ENCODE measurements around the gene CYP3A4. TPM values are rescaled to one million over a fixed set of nuclear protein-coding genes. Genes with fewer than 3 reads are reported as not detected.
"Not testable (repeated sequence)": the region's sequence is repeated elsewhere in the genome, so short reads cannot be mapped to it uniquely, and the experiment has no call there.

CYP3A4 gene
- total RNA-seq, 1 donor from 2014 or later: not detected

- DNase-seq (ENCODE audit: low read depth, low spot score): no peak
Observed at GRCh38 chr7:99752356-99752755, 31.6 kb downstream of the CYP3A4 start.

GRCh38 chr7:99751322-99752052 lies 32.5 kb downstream of the CYP3A4 start:
- not testable (repeated sequence) for DNase-seq (ENCODE audit: low read depth, low spot score)

GRCh38 chr7:99748846-99749579 lies 35.0 kb downstream of the CYP3A4 start:
- no peak for DNase-seq (ENCODE audit: low read depth, low spot score)

GRCh38 chr7:99746915-99747314 lies 37.1 kb downstream of the CYP3A4 start:
- DNase-seq (ENCODE audit: low read depth, low spot score): not testable (repeated sequence)

GRCh38 chr7:99745395-99745794 lies 38.6 kb downstream of the CYP3A4 start:
- not testable (repeated sequence) for DNase-seq (ENCODE audit: low read depth, low spot score)

- no peak for DNase-seq (ENCODE audit: low read depth, low spot score)
Observed at GRCh38 chr7:99742737-99743394, 41.1 kb downstream of the CYP3A4 start.

- DNase-seq (ENCODE audit: low read depth, low spot score): no peak
Observed at GRCh38 chr7:99741441-99741795, 42.6 kb downstream of the CYP3A4 start.

GRCh38 chr7:99740573-99741440 lies 43.2 kb downstream of the CYP3A4 start:
- DNase-seq (ENCODE audit: low read depth, low spot score): no peak

- no peak for DNase-seq (ENCODE audit: low read depth, low spot score)
Observed at GRCh38 chr7:99739699-99740572, 44.0 kb downstream of the CYP3A4 start.

- no peak for DNase-seq (ENCODE audit: low read depth, low spot score)
Observed at GRCh38 chr7:99737726-99738125, 46.3 kb downstream of the CYP3A4 start.

GRCh38 chr7:99736667-99737066 lies 47.3 kb downstream of the CYP3A4 start:
- not testable (repeated sequence) for DNase-seq (ENCODE audit: low read depth, low spot score)

GRCh38 chr7:99734987-99735386 lies 49.0 kb downstream of the CYP3A4 start, which contains the start of gene CYP3A7:
CYP3A7 (minus strand) TSS chr7:99735196; CDS start chr7:99735093, 103 bp downstream.
- DNase-seq (ENCODE audit: low read depth, low spot score): no peak

- no peak for DNase-seq (ENCODE audit: low read depth, low spot score)
Observed at GRCh38 chr7:99733448-99733847, 50.5 kb downstream of the CYP3A4 start.

GRCh38 chr7:99733003-99733402 lies 51.0 kb downstream of the CYP3A4 start:
- no peak for DNase-seq (ENCODE audit: low read depth, low spot score)

- DNase-seq (ENCODE audit: low read depth, low spot score): no peak
Observed at GRCh38 chr7:99731638-99732374, 52.2 kb downstream of the CYP3A4 start.

- DNase-seq (ENCODE audit: low read depth, low spot score): no peak
Observed at GRCh38 chr7:99730992-99731391, 53.0 kb downstream of the CYP3A4 start.

- DNase-seq (ENCODE audit: low read depth, low spot score): no peak
Observed at GRCh38 chr7:99730238-99730810, 53.7 kb downstream of the CYP3A4 start.

GRCh38 chr7:99729486-99730237 lies 54.3 kb downstream of the CYP3A4 start:
- DNase-seq (ENCODE audit: low read depth, low spot score): no peak
